ENCODE results near the gene SMG9.

The SMG9 gene

GRCh38 chr19:43718627-43719377 is 36.0 kb downstream of the SMG9 start:
- no peak for TF ChIP-seq CTBP1 (IDR thresholded peaks at IDR 0.05; ENCODE audit: borderline replicate concordance)
- no peak for TF ChIP-seq ZNF384 (IDR thresholded peaks at IDR 0.05)
- no peak for TF ChIP-seq L3MBTL2 (conservative IDR thresholded peaks at IDR 0.05)
- TF ChIP-seq HDGF (IDR thresholded peaks at IDR 0.05; ENCODE audit: borderline replicate concordance), result no peak
- no peak for TF ChIP-seq BHLHE40 (IDR thresholded peaks at IDR 0.05; ENCODE audit: borderline replicate concordance)
- TF ChIP-seq SP1 (IDR thresholded peaks at IDR 0.05), result no peak
- no peak for TF ChIP-seq FOXK2 (IDR thresholded peaks at IDR 0.05)
- TF ChIP-seq PKNOX1 (IDR thresholded peaks at IDR 0.05), result no peak
- TF ChIP-seq NFRKB (IDR thresholded peaks at IDR 0.05), result no peak
- TF ChIP-seq SUZ12 (IDR thresholded peaks at IDR 0.05), result no peak
- DNase-seq (ENCODE audit: extremely low spot score), result no peak
- CTCF ChIA-PET, result no interaction called here
- POLR2A ChIA-PET, result no interaction called here

GRCh38 chr19:43715776-43716175 is 39.0 kb downstream of the SMG9 start, which contains the start of gene IRGC:
Gene IRGC, plus strand, starts transcription at chr19:43716076. Its CDS starts 2,483 bp downstream, at chr19:43718559.
- TF ChIP-seq SUZ12 (IDR thresholded peaks at IDR 0.05) (no peak), HDGF (IDR thresholded peaks at IDR 0.05; ENCODE audit: borderline replicate concordance) (no peak), L3MBTL2 (conservative IDR thresholded peaks at IDR 0.05) (no peak), ELF4 (IDR thresholded peaks at IDR 0.05) (no peak), FOXK2 (IDR thresholded peaks at IDR 0.05) (no peak), ARNT (IDR thresholded peaks at IDR 0.05) (no peak), CTBP1 (IDR thresholded peaks at IDR 0.05; ENCODE audit: borderline replicate concordance) (no peak)
- ChIA-PET CTCF (no interaction called here), POLR2A (no interaction called here)
- no peak for DNase-seq (ENCODE audit: extremely low spot score)

GRCh38 chr19:43713208-43713607 is 41.6 kb downstream of the SMG9 start:
- ChIA-PET POLR2A (no interaction called here), CTCF (interaction anchor here (0.7 kb wide), 1 partner anchor 1638 kb away, joined by 3 read pairs; no protein-coding TSS in a partner anchor)
- TF ChIP-seq FOXM1 (IDR thresholded peaks at IDR 0.05; ENCODE audit: borderline replicate concordance), result no peak
- TF ChIP-seq SP1 (IDR thresholded peaks at IDR 0.05), result no peak
- TF ChIP-seq FOXA1 (IDR thresholded peaks at IDR 0.05), result no peak
- TF ChIP-seq ZNF384 (IDR thresholded peaks at IDR 0.05), result no peak
- TF ChIP-seq CTBP1 (IDR thresholded peaks at IDR 0.05; ENCODE audit: borderline replicate concordance), result no peak
- TF ChIP-seq BHLHE40 (IDR thresholded peaks at IDR 0.05; ENCODE audit: borderline replicate concordance), result no peak
- TF ChIP-seq LEF1 (IDR thresholded peaks at IDR 0.05; ENCODE audit: borderline replicate concordance), result no peak
- TF ChIP-seq L3MBTL2 (conservative IDR thresholded peaks at IDR 0.05), result no peak
- TF ChIP-seq PKNOX1 (IDR thresholded peaks at IDR 0.05), result no peak
- TF ChIP-seq HDGF (IDR thresholded peaks at IDR 0.05; ENCODE audit: borderline replicate concordance), result no peak
- no peak for TF ChIP-seq TARDBP (IDR thresholded peaks at IDR 0.05)
- no peak for TF ChIP-seq ELF4 (IDR thresholded peaks at IDR 0.05)
- TF ChIP-seq SUZ12 (IDR thresholded peaks at IDR 0.05), result no peak
- DNase-seq (ENCODE audit: extremely low spot score), result no peak

- ChIA-PET POLR2A (no interaction called here), CTCF (no interaction called here)
- no peak for TF ChIP-seq FOXM1 (IDR thresholded peaks at IDR 0.05; ENCODE audit: borderline replicate concordance)
- TF ChIP-seq SUZ12 (IDR thresholded peaks at IDR 0.05), result no peak
- TF ChIP-seq SP1 (IDR thresholded peaks at IDR 0.05), result no peak
- TF ChIP-seq CTBP1 (IDR thresholded peaks at IDR 0.05; ENCODE audit: borderline replicate concordance), result no peak
- TF ChIP-seq ZNF384 (IDR thresholded peaks at IDR 0.05), result 0 out of 2 replicates have a peak, but pooled peaks have one; percentile 11
- TF ChIP-seq TARDBP (IDR thresholded peaks at IDR 0.05), result no peak
- no peak for DNase-seq (ENCODE audit: extremely low spot score)
These were observed 42.9 kb downstream of the SMG9 start for GRCh38 chr19:43711751-43712355.

- POLR2A ChIA-PET, result no interaction called here
- no peak for DNase-seq (ENCODE audit: extremely low spot score)
- CTCF ChIA-PET, result no interaction called here
- TF ChIP-seq ELF4 (IDR thresholded peaks at IDR 0.05) (no peak), CTBP1 (IDR thresholded peaks at IDR 0.05; ENCODE audit: borderline replicate concordance) (no peak), TARDBP (IDR thresholded peaks at IDR 0.05) (no peak), ZNF384 (IDR thresholded peaks at IDR 0.05) (no peak), FOXA1 (IDR thresholded peaks at IDR 0.05) (no peak), L3MBTL2 (conservative IDR thresholded peaks at IDR 0.05) (no peak), FOXM1 (IDR thresholded peaks at IDR 0.05; ENCODE audit: borderline replicate concordance) (no peak), FOXK2 (IDR thresholded peaks at IDR 0.05) (no peak), SP1 (IDR thresholded peaks at IDR 0.05) (no peak), ARNT (IDR thresholded peaks at IDR 0.05) (no peak)
These were observed 46.0 kb downstream of the SMG9 start for GRCh38 chr19:43708716-43709115.

GRCh38 chr19:43707158-43707712 is 47.5 kb downstream of the SMG9 start:
- CTCF ChIA-PET, result no interaction called here
- TF ChIP-seq ELF4 (IDR thresholded peaks at IDR 0.05), result no peak
- TF ChIP-seq CTBP1 (IDR thresholded peaks at IDR 0.05; ENCODE audit: borderline replicate concordance), result no peak
- no peak for TF ChIP-seq SUZ12 (IDR thresholded peaks at IDR 0.05)
- TF ChIP-seq NFRKB (IDR thresholded peaks at IDR 0.05), result no peak
- no peak for TF ChIP-seq ARNT (IDR thresholded peaks at IDR 0.05)
- TF ChIP-seq FOXM1 (IDR thresholded peaks at IDR 0.05; ENCODE audit: borderline replicate concordance), result no peak
- no peak for TF ChIP-seq FOXK2 (IDR thresholded peaks at IDR 0.05)
- TF ChIP-seq LEF1 (IDR thresholded peaks at IDR 0.05; ENCODE audit: borderline replicate concordance), result no peak
- no peak for TF ChIP-seq HDGF (IDR thresholded peaks at IDR 0.05; ENCODE audit: borderline replicate concordance)
- DNase-seq (ENCODE audit: extremely low spot score), result no peak
- POLR2A ChIA-PET, result no interaction called here

All from HEK293T (cell line).